WTC11 (cell line): ENCODE measurements around the gene BPTF. TPM values are rescaled to one million over a fixed set of nuclear protein-coding genes. Genes with fewer than 3 reads are reported as not detected.
A peak's percentile ranks its signal among the peaks of the same experiment; 100 is the strongest.

Source experiments
- ATAC-seq: fragments of 200-7000 bp; cut with Tn5 transposase; 2 replicates; pipeline ENCODE4 v1.10.0; 2021; ENCODE audit warnings: mild to moderate bottlenecking, moderate library complexity
- CTCF ChIA-PET: fragments of 300-600 bp; sonication (Branson Sonifier 250); formaldehyde crosslinking; loops from one replicate; lab custom pipeline; 2021; ENCODE audit warnings: antibody characterized with exemption; lab: Charles Lee
- POLR2A ChIA-PET: fragments of 350-600 bp; sonication (Branson Sonifier 250); formaldehyde crosslinking; loops from one replicate; lab custom pipeline; 2021; ENCODE audit warnings: antibody characterized with exemption; lab: Charles Lee
- DNase-seq: peaks from one replicate; pipeline ENCODE4 v3.0.0; 2021; ENCODE audit warnings: low spot score
- H3K27ac Mint-ChIP-seq: 2 replicates; pipeline ENCODE4 v1.8.0; 2021; ENCODE audit warnings: mixed read lengths
- H3K27me3 Mint-ChIP-seq: 2 replicates; pipeline ENCODE4 v1.8.0; 2021; ENCODE audit warnings: low read depth, mild to moderate bottlenecking, moderate library complexity, mixed read lengths
- H3K36me3 Mint-ChIP-seq: 2 replicates; pipeline ENCODE4 v1.8.0; 2021; ENCODE audit warnings: mixed read lengths
- H3K4me1 Mint-ChIP-seq: 2 replicates; pipeline ENCODE4 v1.8.0; 2022; ENCODE audit warnings: mixed read lengths
- H3K4me3 Mint-ChIP-seq: 2 replicates; pipeline ENCODE4 v1.8.0; 2021; ENCODE audit warnings: mild to moderate bottlenecking, moderate library complexity, mixed read lengths
- H3K9me3 Mint-ChIP-seq: 2 replicates; pipeline ENCODE4 v1.8.0; 2021; ENCODE audit warnings: mixed read lengths
- CDX4 ChIP-seq: fragments of 250-450 bp; sonication (Bioruptor Pico); IDR thresholded peaks from 2 replicates; pipeline ENCODE4 v1.9.0; 2021; ENCODE audit warnings: moderate library complexity, mild to moderate bottlenecking, inconsistent platforms, borderline replicate concordance
- FOXP4 ChIP-seq: sonication (generic); formaldehyde crosslinking; IDR thresholded peaks from 2 replicates; pipeline ENCODE4 v1.8.0; 2022; ENCODE audit warnings: mild to moderate bottlenecking, missing genetic modification reagents
- GTF2I ChIP-seq: fragments of 250-450 bp; sonication (Bioruptor Pico); conservative IDR thresholded peaks from 2 replicates; pipeline ENCODE4 v1.4.0; 2021; ENCODE audit warnings: mild to moderate bottlenecking
- IRF2 ChIP-seq: sonication (generic); formaldehyde crosslinking; IDR thresholded peaks from 2 replicates; pipeline ENCODE4 v1.8.0; 2022; ENCODE audit warnings: low read depth, missing genetic modification reagents, borderline replicate concordance
- JUN ChIP-seq: sonication (generic); formaldehyde crosslinking; IDR thresholded peaks from 2 replicates; pipeline ENCODE4 v1.8.0; 2023; ENCODE audit warnings: mild to moderate bottlenecking, missing genetic modification reagents
- PRDM15 ChIP-seq: sonication (generic); formaldehyde crosslinking; IDR thresholded peaks from 2 replicates; pipeline ENCODE4 v1.8.0; 2022; ENCODE audit warnings: missing genetic modification reagents
- SMAD4 ChIP-seq: sonication (generic); formaldehyde crosslinking; IDR thresholded peaks from 2 replicates; pipeline ENCODE4 v1.8.0; 2022; ENCODE audit warnings: mild to moderate bottlenecking, missing genetic modification reagents
- USF1 ChIP-seq: sonication (generic); formaldehyde crosslinking; IDR thresholded peaks from 2 replicates; pipeline ENCODE4 v1.8.0; 2022; ENCODE audit warnings: mild to moderate bottlenecking, missing genetic modification reagents
- USF2 ChIP-seq: sonication (generic); formaldehyde crosslinking; IDR thresholded peaks from 2 replicates; pipeline ENCODE4 v1.8.1; 2023; ENCODE audit warnings: mild to moderate bottlenecking, missing genetic modification reagents, moderate library complexity
- ZBTB21 ChIP-seq: sonication (generic); formaldehyde crosslinking; IDR thresholded peaks from 2 replicates; pipeline ENCODE4 v1.8.1; 2023; ENCODE audit warnings: mild to moderate bottlenecking, missing genetic modification reagents, borderline replicate concordance
- ZNF232 ChIP-seq: sonication (generic); formaldehyde crosslinking; IDR thresholded peaks from 2 replicates; pipeline ENCODE4 v1.8.0; 2022; ENCODE audit warnings: mild to moderate bottlenecking, missing genetic modification reagents
- ZNF281 ChIP-seq: sonication (generic); formaldehyde crosslinking; IDR thresholded peaks from 2 replicates; pipeline ENCODE4 v1.8.0; 2023; ENCODE audit warnings: mild to moderate bottlenecking, missing genetic modification reagents
- ZNF396 ChIP-seq: fragments of 250-450 bp; sonication (Bioruptor Pico); IDR thresholded peaks from 2 replicates; pipeline ENCODE4 v1.8.0; 2021; ENCODE audit warnings: mild to moderate bottlenecking, moderate library complexity, borderline replicate concordance
- total RNA-seq: library from RNA; stranded (reverse); gene quantifications from 3 replicates; pipeline ENCODE4 v1.2.3, GENCODE V29; 2021

The BPTF gene
- total RNA-seq, 1 experiment from 2014 or later = 178 TPM

- TF ChIP-seq USF2 (CRISPR knock-in tag) (no peak), ZNF232 (no peak), SMAD4 (CRISPR knock-in tag) (no peak)
- Mint-ChIP-seq H3K4me1 (no peaks in the 10 kb centered on the region), H3K36me3 (peaks cover 65% of the 10 kb centered on the region), H3K27me3 (no peaks in the 10 kb centered on the region), H3K9me3 (no peaks in the 10 kb centered on the region), H3K4me3 (no peak overlapping the region), H3K27ac (peak overlapping the region; percentile 17; the same call in 1 of the 2 replicates)
- ChIA-PET CTCF (no interaction called here), POLR2A (no interaction called here)
- ATAC-seq (no peak), DNase-seq (no peak)
Observed at GRCh38 chr17:67911059-67911782, 85.9 kb downstream of the BPTF start.

- ChIA-PET POLR2A (no interaction called here), CTCF (no interaction called here)
- no peak for TF ChIP-seq FOXP4
- Mint-ChIP-seq H3K36me3 (peaks cover 63% of the 10 kb centered on the region), H3K4me3 (no peak overlapping the region), H3K27ac (no peak overlapping the region), H3K4me1 (no peaks in the 10 kb centered on the region), H3K27me3 (no peaks in the 10 kb centered on the region), H3K9me3 (no peaks in the 10 kb centered on the region)
- ATAC-seq = no peak
- DNase-seq = no peak
Observed at GRCh38 chr17:67912088-67912487, 86.8 kb downstream of the BPTF start.

GRCh38 chr17:67912656-67913055 lies 87.4 kb downstream of the BPTF start:
- H3K4me3 Mint-ChIP-seq = no peak overlapping the region
- no peaks in the 10 kb centered on the region for H3K4me1 Mint-ChIP-seq
- TF ChIP-seq PRDM15 (CRISPR knock-in tag) (no peak), ZNF396 (CRISPR knock-in tag) (no peak), USF1 (CRISPR knock-in tag) (no peak), ZBTB21 (CRISPR knock-in tag) (no peak), CDX4 (CRISPR knock-in tag) (no peak), JUN (no peak)
- POLR2A ChIA-PET = no interaction called here
- CTCF ChIA-PET = no interaction called here
- DNase-seq (no peak), ATAC-seq (no peak)
- no peaks in the 10 kb centered on the region for H3K9me3 Mint-ChIP-seq
- H3K36me3 Mint-ChIP-seq = peaks cover 59% of the 10 kb centered on the region
- H3K27me3 Mint-ChIP-seq = no peaks in the 10 kb centered on the region
- no peak overlapping the region for H3K27ac Mint-ChIP-seq

GRCh38 chr17:67920212-67920611 lies 94.9 kb downstream of the BPTF start:
- no peaks in the 10 kb centered on the region for H3K27me3 Mint-ChIP-seq
- H3K9me3 Mint-ChIP-seq = no peaks in the 10 kb centered on the region
- no peak for DNase-seq
- peaks cover 55% of the 10 kb centered on the region for H3K36me3 Mint-ChIP-seq
- H3K27ac Mint-ChIP-seq = no peak overlapping the region
- H3K4me1 Mint-ChIP-seq = no peaks in the 10 kb centered on the region
- TF ChIP-seq GTF2I (CRISPR knock-in tag) (no peak), ZNF281 (CRISPR knock-in tag) (no peak), IRF2 (CRISPR knock-in tag) (no peak)
- TF ChIP-seq, all 79 proteins: peak for 0
- POLR2A ChIA-PET = no interaction called here
- CTCF ChIA-PET = no interaction called here
- H3K4me3 Mint-ChIP-seq = no peak overlapping the region
- no peak for ATAC-seq
